ENCODE measurements around the gene TM9SF2. TPM values are rescaled to one million over a fixed set of nuclear protein-coding genes. Genes with fewer than 3 reads are reported as not detected.
"Not testable (repeated sequence)": the region's sequence is repeated elsewhere in the genome, so short reads cannot be mapped to it uniquely, and the experiment has no call there.

The TM9SF2 gene
- polyA plus RNA-seq, 1 experiment = 125 TPM

DNA sequence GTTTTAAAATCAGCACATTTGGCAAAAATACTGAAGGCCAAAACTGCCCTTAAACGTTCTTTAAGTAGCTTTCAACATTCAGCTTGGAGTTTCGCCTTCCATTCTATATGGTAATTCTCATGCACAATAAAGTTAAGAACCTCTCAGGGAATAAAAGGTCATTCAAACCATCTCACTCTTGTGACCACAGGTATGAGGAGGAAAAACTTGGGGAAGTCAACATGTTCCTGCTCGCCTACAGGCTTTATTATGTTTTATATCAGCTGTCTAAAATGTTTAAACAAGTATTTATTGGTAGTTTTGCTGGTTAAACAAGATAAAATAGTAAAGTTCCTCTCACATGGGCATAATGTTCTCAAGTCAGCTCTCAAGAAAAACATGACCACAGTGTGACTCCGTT is 19.9 kb upstream of the TM9SF2 start:
- no peaks in the 10 kb centered on the region for H3K27me3 ChIP-seq (ENCODE audit: control insufficient read depth, insufficient read depth, low read length)
- no peak for TF ChIP-seq CTCF (IDR thresholded peaks at IDR 0.05; ENCODE audit: low read depth, low read length)
- ChIA-PET POLR2A (no interaction called here), CTCF (no interaction called here)
- DNase-seq (ENCODE audit: low read depth, low spot score) = no peak
- no peak overlapping the region for H3K27ac ChIP-seq (ENCODE audit: low read depth, low read length)
- H3K4me3 ChIP-seq (ENCODE audit: low read depth, low read length) = no peak overlapping the region
- H3K9me3 ChIP-seq (ENCODE audit: control insufficient read depth, insufficient read depth, low read length) = no peaks in the 10 kb centered on the region

- DNase-seq (ENCODE audit: low read depth, low spot score) = peak; percentile 58
- Histone ChIP-seq H3K4me3 (ENCODE audit: low read depth, low read length) (no peak overlapping the region), H3K9me3 (ENCODE audit: control insufficient read depth, insufficient read depth, low read length) (no peaks in the 10 kb centered on the region), H3K27ac (ENCODE audit: low read depth, low read length) (no peak overlapping the region), H3K27me3 (ENCODE audit: control insufficient read depth, insufficient read depth, low read length) (peaks cover 9% of the 10 kb centered on the region)
- CTCF ChIA-PET = interaction anchor here (0.7 to 3.0 kb wide), 3 partner anchors 21 to 72 kb away, joined by 3 to 17 read pairs (median 16); no protein-coding TSS in a partner anchor
- POLR2A ChIA-PET = interaction anchor here (0.7 kb wide), 1 partner anchor 150 kb away, joined by 3 read pairs; no protein-coding TSS in a partner anchor
- no peak for TF ChIP-seq CTCF (IDR thresholded peaks at IDR 0.05; ENCODE audit: low read depth, low read length)
These were observed 16.8 kb upstream of the TM9SF2 start for GRCh38 chr13:99484473-99484872.

GRCh38 chr13:99486996-99487395 is 14.3 kb upstream of the TM9SF2 start:
- no peak overlapping the region for H3K4me3 ChIP-seq (ENCODE audit: low read depth, low read length)
- DNase-seq (ENCODE audit: low read depth, low spot score) = no peak
- H3K27me3 ChIP-seq (ENCODE audit: control insufficient read depth, insufficient read depth, low read length) = peaks cover 15% of the 10 kb centered on the region
- no peak for TF ChIP-seq CTCF (IDR thresholded peaks at IDR 0.05; ENCODE audit: low read depth, low read length)
- no peak overlapping the region for H3K27ac ChIP-seq (ENCODE audit: low read depth, low read length)
- POLR2A ChIA-PET = no interaction called here
- CTCF ChIA-PET = interaction anchor here (1.4 kb wide), 1 partner anchor 25 kb away, joined by 3 read pairs; no protein-coding TSS in a partner anchor
- H3K9me3 ChIP-seq (ENCODE audit: control insufficient read depth, insufficient read depth, low read length) = no peaks in the 10 kb centered on the region

DNA sequence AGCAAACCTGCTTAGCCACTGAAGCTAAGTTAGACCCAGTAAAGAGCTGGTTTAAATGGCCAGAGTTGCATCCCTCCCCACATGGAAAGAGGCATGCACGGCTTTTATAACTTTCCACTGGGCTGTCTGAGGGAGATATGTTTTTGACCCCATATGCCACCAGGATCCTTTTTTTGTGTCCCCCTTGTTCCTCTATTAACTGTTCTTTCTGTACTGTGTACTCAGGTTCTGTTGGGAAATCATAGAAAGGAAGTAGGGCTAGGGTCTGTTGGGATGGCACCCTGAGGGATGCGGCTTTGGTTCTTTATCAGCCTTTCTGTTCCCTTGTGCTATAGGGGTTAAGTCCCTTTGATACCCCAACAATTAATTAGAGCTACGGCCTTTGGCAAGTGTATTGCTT is 12.2 kb upstream of the TM9SF2 start:
- ChIA-PET POLR2A (no interaction called here), CTCF (interaction anchor here (1.3 to 1.5 kb wide), 2 partner anchors 53 to 220 kb away, joined by 3 to 4 read pairs; no protein-coding TSS in a partner anchor)
- no peak for DNase-seq (ENCODE audit: low read depth, low spot score)
- Histone ChIP-seq H3K9me3 (ENCODE audit: control insufficient read depth, insufficient read depth, low read length) (no peaks in the 10 kb centered on the region), H3K4me3 (ENCODE audit: low read depth, low read length) (no peak overlapping the region), H3K27ac (ENCODE audit: low read depth, low read length) (no peak overlapping the region), H3K27me3 (ENCODE audit: control insufficient read depth, insufficient read depth, low read length) (peaks cover 15% of the 10 kb centered on the region)
- no peak for TF ChIP-seq CTCF (IDR thresholded peaks at IDR 0.05; ENCODE audit: low read depth, low read length)

GRCh38 chr13:99491750-99492149 is 9.5 kb upstream of the TM9SF2 start:
- H3K27me3 ChIP-seq (ENCODE audit: control insufficient read depth, insufficient read depth, low read length) = peaks cover 15% of the 10 kb centered on the region
- CTCF ChIA-PET; H3K4me3 ChIP-seq (ENCODE audit: low read depth, low read length); H3K9me3 ChIP-seq (ENCODE audit: control insufficient read depth, insufficient read depth, low read length); H3K27ac ChIP-seq (ENCODE audit: low read depth, low read length); POLR2A ChIA-PET; DNase-seq (ENCODE audit: low read depth, low spot score): not testable (repeated sequence)
